ENCODE measurements around the gene RET.

GRCh38 chr10:43111921-43112607 is 35.2 kb downstream of the RET start:
- TF ChIP-seq, protein P1, sequence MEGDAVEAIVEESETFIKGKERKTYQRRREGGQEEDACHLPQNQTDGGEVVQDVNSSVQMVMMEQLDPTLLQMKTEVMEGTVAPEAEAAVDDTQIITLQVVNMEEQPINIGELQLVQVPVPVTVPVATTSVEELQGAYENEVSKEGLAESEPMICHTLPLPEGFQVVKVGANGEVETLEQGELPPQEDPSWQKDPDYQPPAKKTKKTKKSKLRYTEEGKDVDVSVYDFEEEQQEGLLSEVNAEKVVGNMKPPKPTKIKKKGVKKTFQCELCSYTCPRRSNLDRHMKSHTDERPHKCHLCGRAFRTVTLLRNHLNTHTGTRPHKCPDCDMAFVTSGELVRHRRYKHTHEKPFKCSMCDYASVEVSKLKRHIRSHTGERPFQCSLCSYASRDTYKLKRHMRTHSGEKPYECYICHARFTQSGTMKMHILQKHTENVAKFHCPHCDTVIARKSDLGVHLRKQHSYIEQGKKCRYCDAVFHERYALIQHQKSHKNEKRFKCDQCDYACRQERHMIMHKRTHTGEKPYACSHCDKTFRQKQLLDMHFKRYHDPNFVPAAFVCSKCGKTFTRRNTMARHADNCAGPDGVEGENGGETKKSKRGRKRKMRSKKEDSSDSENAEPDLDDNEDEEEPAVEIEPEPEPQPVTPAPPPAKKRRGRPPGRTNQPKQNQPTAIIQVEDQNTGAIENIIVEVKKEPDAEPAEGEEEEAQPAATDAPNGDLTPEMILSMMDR (conservative IDR thresholded peaks at IDR 0.05; ENCODE audit: low read depth, low read length), result no peak
- no peak for TF ChIP-seq EZH2 (IDR thresholded peaks at IDR 0.05; ENCODE audit: borderline replicate concordance, low read depth, low read length, poor library complexity, severe bottlenecking)
